ENCODE measurements around the gene FGF5.
A peak's percentile ranks its signal among the peaks of the same experiment; 100 is the strongest.
"Not testable (repeated sequence)": the region's sequence is repeated elsewhere in the genome, so short reads cannot be mapped to it uniquely, and the experiment has no call there.

Gene FGF5

DNA sequence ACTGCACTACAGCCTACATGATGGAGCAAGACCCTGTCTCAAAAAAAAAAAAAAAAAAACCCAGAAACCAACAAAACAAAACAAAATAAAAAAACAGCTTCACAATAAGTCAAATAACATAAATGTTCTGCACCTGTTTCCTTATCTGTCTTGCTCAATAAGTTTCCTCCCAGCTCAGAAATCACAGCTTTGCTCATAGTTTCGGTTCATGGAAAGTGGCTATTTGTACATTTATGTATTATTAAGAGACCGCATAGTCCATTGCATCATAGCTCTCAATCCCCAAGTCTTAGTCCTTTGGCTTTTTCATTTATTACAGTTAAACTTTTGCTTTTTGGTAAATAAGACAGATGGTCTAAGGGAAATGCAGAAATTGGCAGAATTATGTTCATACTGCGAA is 44.7 kb downstream of the FGF5 start:
- TF ChIP-seq, protein P1, sequence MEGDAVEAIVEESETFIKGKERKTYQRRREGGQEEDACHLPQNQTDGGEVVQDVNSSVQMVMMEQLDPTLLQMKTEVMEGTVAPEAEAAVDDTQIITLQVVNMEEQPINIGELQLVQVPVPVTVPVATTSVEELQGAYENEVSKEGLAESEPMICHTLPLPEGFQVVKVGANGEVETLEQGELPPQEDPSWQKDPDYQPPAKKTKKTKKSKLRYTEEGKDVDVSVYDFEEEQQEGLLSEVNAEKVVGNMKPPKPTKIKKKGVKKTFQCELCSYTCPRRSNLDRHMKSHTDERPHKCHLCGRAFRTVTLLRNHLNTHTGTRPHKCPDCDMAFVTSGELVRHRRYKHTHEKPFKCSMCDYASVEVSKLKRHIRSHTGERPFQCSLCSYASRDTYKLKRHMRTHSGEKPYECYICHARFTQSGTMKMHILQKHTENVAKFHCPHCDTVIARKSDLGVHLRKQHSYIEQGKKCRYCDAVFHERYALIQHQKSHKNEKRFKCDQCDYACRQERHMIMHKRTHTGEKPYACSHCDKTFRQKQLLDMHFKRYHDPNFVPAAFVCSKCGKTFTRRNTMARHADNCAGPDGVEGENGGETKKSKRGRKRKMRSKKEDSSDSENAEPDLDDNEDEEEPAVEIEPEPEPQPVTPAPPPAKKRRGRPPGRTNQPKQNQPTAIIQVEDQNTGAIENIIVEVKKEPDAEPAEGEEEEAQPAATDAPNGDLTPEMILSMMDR (IDR thresholded peaks at IDR 0.05; ENCODE audit: low read depth, low read length), result no peak
- peak in 1 of 2 donors; percentile 59 for DNase-seq (ENCODE audit: low read depth in 2 of 2)
- H3K4me3 ChIP-seq (replicated peaks in 1 of 2; ENCODE audit: low read depth in 2 of 2, low read length in 2 of 2), result no peak overlapping the region

DNA sequence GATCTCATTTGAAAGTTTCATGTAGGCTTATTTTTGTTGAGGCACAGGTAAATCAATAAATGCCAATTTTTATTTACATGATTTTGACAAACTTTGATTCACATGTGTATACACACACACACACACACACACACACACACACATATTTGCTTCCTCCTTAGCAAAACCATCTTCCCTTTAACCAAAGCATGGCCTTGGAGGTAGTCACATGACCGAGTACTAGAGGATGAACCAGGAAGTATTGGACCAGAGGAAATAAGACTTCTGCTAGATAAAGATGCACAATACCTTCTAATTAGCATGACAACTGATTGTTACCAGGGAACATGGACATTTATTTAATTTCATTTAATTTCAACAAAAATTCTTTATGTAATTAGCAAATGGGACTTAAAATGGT is 45.7 kb downstream of the FGF5 start:
- TF ChIP-seq, protein P1 (IDR thresholded peaks at IDR 0.05; ENCODE audit: low read depth, low read length), result no peak
- DNase-seq (ENCODE audit: low read depth in 2 of 2), result no peak
- H3K4me3 ChIP-seq (replicated peaks in 1 of 2; ENCODE audit: low read depth in 2 of 2, low read length in 2 of 2), result no peak overlapping the region

DNA sequence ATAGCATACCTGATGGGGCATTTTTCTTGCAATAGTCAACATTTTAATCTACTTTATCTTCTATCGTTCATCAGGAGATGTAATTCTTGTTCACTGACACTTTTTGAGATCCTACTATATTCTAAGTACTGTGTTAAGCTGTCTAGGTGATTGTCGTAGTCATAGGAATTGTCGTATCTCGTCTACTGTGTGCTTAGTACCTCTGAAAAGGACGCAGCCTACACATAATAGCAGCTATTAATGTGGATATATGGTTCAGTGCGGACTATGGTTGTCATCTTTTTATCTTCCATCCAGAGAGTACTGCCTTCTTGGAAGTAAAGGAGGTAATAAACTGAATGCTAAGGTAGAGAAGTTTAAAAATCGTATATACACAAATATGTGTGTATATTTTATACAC is 47.2 kb downstream of the FGF5 start:
- TF ChIP-seq, protein P1 (IDR thresholded peaks at IDR 0.05; ENCODE audit: low read depth, low read length), result no peak
- DNase-seq (ENCODE audit: low read depth in 2 of 2), result no peak
- H3K4me3 ChIP-seq (replicated peaks in 1 of 2; ENCODE audit: low read depth in 2 of 2, low read length in 2 of 2), result no peak overlapping the region

DNA sequence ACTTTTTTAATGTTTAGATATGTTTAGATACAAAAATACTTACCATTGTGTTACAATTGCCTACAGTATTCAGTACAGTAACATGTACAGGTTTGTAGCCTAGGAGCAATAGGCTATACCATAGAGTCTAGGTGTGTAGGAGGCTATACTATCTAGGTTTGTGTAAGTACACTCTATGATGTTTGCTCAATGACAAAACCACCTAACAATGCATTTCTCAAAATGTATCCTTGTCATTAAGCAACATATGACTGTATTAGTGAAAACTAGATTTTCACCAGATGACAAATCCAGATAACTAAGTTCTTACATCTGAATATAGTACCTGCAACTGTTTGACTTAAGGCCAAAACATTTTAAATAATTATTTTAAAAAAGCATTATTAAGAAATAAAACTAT is 49.4 kb downstream of the FGF5 start:
- peak in 1 of 2 donors; percentile 43 for DNase-seq (ENCODE audit: low read depth in 2 of 2)
- H3K4me3 ChIP-seq (replicated peaks in 1 of 2; ENCODE audit: low read depth in 2 of 2, low read length in 2 of 2), result not testable (repeated sequence)

DNA sequence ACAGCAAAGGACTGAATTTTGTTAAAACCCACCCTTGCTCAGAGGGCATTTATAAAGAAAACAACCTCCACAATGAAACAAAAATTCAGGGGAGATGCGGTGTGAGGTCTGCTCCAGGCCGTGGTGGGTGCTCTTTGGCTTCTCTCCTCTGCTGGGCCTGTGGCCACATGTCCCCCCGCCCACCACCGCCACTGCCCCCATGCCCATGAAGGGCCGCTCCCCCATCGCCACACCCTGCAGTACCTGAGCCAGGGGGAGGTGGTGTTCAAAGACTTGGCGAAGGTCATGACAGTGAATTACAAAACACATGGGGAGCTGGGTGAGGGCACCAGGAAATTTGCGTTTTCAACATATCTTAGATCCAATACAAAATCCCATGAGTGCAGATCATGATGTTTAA is 54.9 kb downstream of the FGF5 start:
- no peak for DNase-seq (ENCODE audit: low read depth in 2 of 2)
- TF ChIP-seq, protein P1 (IDR thresholded peaks at IDR 0.05; ENCODE audit: low read depth, low read length), result no peak
- no peak overlapping the region for H3K4me3 ChIP-seq (replicated peaks in 1 of 2; ENCODE audit: low read depth in 2 of 2, low read length in 2 of 2)

DNA sequence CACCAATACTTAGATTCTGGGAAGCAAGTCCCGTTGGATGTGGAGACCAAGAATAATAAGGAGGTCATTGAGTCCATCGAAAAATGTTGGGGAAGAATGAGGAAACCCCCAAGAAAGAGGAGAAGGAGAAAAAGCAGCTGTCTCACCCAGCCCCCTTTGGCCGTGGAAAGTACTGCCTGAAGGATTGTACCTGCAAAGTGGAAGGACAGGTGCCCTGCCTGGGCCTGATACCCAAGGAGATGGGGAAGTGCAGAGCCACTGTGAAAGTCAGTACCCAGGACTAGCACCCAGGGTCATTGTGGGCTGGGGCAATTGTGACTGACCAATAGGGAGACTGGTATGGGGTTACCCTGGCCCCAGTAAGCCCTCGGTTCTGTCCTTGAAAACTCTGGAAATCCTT is 55.3 kb downstream of the FGF5 start:
- no peak overlapping the region for H3K4me3 ChIP-seq (replicated peaks in 1 of 2; ENCODE audit: low read depth in 2 of 2, low read length in 2 of 2)
- DNase-seq (ENCODE audit: low read depth in 2 of 2), result no peak
- TF ChIP-seq, protein P1 (IDR thresholded peaks at IDR 0.05; ENCODE audit: low read depth, low read length), result no peak

DNA sequence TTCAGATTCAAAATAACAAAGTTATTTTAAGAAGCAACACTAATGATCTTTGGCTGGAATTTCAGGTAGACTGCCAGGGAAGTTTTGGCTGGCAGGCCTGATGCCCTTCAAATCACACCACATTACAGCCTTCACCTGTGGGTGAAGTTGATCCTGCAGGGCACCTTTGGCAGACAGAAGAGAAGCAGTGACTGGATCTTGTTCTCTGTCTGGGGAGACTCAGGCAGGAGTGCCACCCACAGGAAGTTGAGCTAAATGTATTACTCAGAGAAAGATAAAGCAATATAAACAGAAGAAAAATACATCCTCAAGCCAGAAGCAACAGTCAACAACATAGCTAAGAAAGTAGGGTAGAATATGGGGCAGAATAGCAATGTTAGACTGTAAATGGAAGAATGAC is 56.3 kb downstream of the FGF5 start:
- DNase-seq (ENCODE audit: low read depth in 2 of 2), result peak; percentile 67 to 73
- TF ChIP-seq, protein P1 (IDR thresholded peaks at IDR 0.05; ENCODE audit: low read depth, low read length), result peak; percentile 41
- H3K4me3 ChIP-seq (replicated peaks in 1 of 2; ENCODE audit: low read depth in 2 of 2, low read length in 2 of 2), result no peak overlapping the region
